Stimulated activated CD8-positive, alpha-beta memory T cell treated with anti-CD3 and anti-CD28 coated beads, Interleukin-7, amount 100 ng/mL, for 4 hours (primary cell): ENCODE results near the gene CFAP99.
A peak's percentile ranks its signal among the peaks of the same experiment; 100 is the strongest.
"Not testable (repeated sequence)": the region's sequence is repeated elsewhere in the genome, so short reads cannot be mapped to it uniquely, and the experiment has no call there.

Experiments
- DNase-seq, 2 donors: peaks; one replicate each; pipeline ENCODE4 v3.0.0-alpha.2; 2020; ENCODE audit warnings: low read depth in 2 of 2

Gene CFAP99

DNA sequence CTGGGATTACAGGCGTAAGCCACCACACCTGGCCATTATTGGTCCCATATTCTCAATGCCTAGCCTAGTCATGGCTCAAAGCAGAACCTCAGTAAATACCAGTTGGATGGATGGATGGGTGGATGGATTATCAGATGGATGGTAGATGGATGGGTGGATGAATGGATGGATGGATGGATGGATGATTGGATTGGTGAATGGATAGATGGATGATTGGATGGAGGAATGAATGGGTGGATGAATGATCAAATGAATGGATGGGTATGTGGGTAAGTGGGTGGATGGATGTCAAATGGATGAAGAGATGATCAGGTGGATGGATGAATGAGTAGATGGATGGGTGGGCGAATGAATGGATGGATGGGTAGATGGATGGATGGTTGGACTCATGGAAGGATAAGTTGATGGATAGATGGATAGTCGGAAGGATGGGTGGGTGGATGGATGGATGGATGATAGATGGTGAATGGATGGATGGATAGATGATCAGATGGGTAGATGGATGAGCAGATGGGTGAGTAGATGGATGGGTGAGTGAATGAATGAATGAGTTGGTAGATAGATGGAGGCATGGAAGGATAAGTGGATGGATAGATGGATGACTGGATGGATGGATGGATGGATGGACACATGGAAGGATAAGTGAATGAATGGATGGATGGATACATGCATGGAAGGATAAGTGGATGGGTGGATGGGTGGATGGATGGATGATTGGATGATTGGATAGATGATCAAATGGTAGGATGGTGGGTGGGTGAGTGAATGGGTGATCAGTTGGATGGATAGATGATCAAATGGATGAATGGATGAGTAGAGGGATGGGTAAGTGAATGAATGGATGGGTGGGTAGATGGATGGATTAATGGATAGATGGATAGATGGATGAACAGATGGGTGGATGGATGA lies 28.2 kb downstream of the CFAP99 start:
- no peak for DNase-seq

GRCh38 chr4:2448589-2448988 lies 29.8 kb downstream of the CFAP99 start:
- DNase-seq, result no peak

GRCh38 chr4:2449051-2449450 lies 30.3 kb downstream of the CFAP99 start:
- DNase-seq, result no peak

GRCh38 chr4:2449511-2450392 lies 31.0 kb downstream of the CFAP99 start:
- no peak for DNase-seq

DNA sequence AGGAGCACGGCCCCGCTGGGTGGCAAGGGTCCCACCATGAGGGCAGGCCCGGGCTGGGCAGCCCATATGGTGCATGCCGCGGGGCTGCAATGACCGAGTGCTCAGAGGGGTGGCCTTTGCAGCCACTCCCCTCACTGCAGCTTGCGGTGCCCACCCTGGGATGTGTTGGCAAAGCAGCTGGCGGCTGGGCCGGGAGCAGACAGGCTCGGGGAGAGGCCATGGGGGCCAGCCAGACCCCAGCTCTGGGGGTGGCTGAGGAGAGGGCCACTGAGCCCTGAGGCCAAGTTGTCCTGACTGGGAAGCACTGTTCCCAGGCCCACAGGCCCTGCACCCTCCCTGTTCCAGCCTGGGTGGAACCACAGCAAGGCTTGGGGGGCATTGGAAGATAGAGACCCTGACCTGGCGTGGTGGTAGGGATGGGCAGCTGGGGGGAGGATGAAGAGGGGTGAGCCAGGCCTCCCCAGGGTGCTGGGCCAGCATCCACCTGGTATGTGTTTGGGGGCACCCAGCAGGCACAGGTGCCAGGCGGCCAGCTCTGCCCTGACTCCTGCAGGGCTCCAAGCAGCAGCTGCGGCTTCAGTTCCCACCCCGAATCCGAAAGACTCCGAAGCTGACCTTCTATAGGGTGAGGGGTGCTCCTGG lies 31.8 kb downstream of the CFAP99 start:
- no peak for DNase-seq

- DNase-seq, result no peak
Observed at GRCh38 chr4:2451036-2451520, 32.3 kb downstream of the CFAP99 start.

- DNase-seq, result no peak
Observed at GRCh38 chr4:2451821-2452785, 33.3 kb downstream of the CFAP99 start.

- no peak for DNase-seq
Observed at GRCh38 chr4:2457481-2458295, 38.9 kb downstream of the CFAP99 start.

DNA sequence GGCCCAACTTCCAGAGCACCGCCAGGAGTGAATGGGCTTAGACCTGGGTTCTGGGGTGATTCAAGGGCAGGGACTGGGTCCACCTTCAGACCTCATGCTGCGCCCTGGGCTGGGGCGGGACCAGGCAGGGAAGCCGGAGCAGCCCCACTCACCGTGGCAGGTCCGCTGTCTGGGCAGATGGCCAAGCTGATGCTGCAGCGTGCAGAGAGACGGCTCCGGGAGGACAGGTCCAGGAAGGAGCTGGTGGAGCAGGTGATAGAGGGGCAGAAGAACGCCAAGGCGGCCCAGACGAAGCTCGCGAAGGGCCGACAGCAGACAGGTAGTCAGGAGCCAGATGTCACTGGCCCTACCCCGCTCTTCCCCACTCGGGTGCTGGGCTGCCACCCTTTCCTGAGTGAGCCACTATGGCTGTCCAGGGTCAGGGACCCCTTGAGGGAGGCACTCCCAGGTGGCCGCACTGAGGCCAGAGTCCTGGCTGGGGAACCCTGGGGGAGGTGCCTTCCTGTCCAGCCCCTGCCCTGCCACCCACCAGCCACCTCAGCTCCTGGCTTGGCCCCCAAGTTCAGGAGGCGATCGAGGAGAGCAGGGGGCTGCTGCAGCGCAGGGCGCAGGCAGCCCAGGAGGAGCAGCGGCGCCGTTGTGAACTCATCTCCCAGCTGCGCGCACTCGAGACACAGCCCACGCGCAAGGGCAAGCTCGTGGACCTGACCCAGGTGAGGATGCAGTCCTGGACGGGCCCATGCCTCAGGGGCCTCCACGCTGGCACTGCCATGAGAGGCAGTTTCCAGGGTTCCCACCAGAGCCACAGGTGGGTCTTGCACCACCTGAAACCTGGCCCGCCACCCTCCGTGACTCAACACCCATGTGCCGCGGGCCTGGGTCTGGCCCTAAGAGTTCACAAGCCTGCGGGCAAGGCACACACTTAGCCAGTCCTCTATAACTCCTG lies 40.1 kb downstream of the CFAP99 start:
- no peak for DNase-seq

GRCh38 chr4:2459589-2460349 lies 41.0 kb downstream of the CFAP99 start:
- DNase-seq, result no peak

- DNase-seq, result no peak
Observed at GRCh38 chr4:2461246-2461960, 42.6 kb downstream of the CFAP99 start.

- DNase-seq, result peak in 1 of 2 donors; percentile 64
Observed at GRCh38 chr4:2462218-2462991, 43.6 kb downstream of the CFAP99 start.

- DNase-seq, result no peak
Observed at GRCh38 chr4:2462992-2463762, 44.4 kb downstream of the CFAP99 start.

DNA sequence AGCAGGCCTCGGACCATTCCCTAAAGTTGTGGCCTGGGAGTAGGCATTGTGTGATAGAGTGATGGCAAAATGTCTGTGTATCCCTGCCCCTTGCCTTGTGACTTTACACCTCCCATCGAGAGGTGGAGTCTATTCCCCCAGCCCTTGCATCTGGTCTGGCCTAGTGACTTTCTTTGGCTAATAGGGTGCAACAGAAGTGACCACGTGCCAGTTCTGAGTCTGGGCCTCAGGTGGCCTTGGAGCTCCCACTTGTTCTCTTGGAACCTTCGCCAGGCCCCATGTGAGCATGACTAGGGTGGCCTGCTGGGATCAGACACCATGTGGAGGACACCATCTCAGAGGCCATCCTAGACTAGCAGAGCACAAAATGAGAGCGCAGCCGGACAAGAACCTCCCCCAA lies 46.3 kb downstream of the CFAP99 start:
- no peak for DNase-seq

DNA sequence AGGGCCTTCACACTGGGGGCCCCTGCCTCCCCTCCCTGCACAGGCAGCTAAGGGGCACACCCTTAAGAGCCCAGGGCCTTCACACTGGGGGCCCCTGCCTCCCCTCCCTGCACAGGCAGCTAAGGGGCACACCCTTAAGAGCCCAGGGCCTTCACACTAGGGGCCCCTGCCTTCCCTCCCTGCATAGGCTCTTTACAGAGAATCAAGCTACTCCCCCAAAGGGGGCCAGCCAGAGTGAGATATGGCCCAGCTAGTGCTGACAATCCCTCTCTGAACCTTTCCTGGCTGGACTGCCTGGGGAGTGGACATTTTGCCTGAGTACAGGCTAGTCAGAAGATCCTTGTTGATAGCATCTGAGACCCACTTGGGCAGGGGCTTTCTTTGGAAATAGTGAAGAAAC lies 46.8 kb downstream of the CFAP99 start:
- DNase-seq, result not testable (repeated sequence)
